Left ventricle myocardium inferior (tissue), 1 donor: ENCODE results near the gene PCDHA2. TPM values are rescaled to one million over a fixed set of nuclear protein-coding genes. Genes with fewer than 3 reads are reported as not detected.
A peak's percentile ranks its signal among the peaks of the same experiment; 100 is the strongest.
"Not testable (repeated sequence)": the region's sequence is repeated elsewhere in the genome, so short reads cannot be mapped to it uniquely, and the experiment has no call there.

ENCODE experiments used
- DNase-seq: peaks from one replicate; pipeline ENCODE4 v3.0.0-alpha.2; 2020
- H3K27ac ChIP-seq: fragments of 200-600 bp; replicated peaks from 2 replicates; pipeline ENCODE4 v1.8.0; 2021
- H3K27me3 ChIP-seq: fragments of 200-600 bp; 2 replicates; pipeline ENCODE4 v1.8.0; 2021; ENCODE audit warnings: low read depth
- H3K36me3 ChIP-seq: fragments of 200-600 bp; 2 replicates; pipeline ENCODE4 v1.8.0; 2021
- H3K4me1 ChIP-seq: fragments of 200-600 bp; 2 replicates; pipeline ENCODE4 v1.8.0; 2021
- H3K4me3 ChIP-seq: fragments of 200-600 bp; 2 replicates; pipeline ENCODE4 v1.8.0; 2021; ENCODE audit warnings: mild to moderate bottlenecking, moderate library complexity
- H3K9me3 ChIP-seq: fragments of 200-600 bp; replicated peaks from 2 replicates; pipeline ENCODE4 v1.8.0; 2021
- intact Hi-C: fragments of 100-400 bp; cut with micrococcal nuclease; formaldehyde crosslinking; loops from one replicate; pipeline ENCODE4 v1.11.0; 2022
- total RNA-seq: library from RNA; stranded (reverse); fragmentation: NEBNext Ultra II Directional; extraction: Animal tissue kit (Norgen Biotek cat#: 25700); gene quantifications from one replicate; pipeline ENCODE4 v1.2.1, GENCODE V29; 2021
- TF ChIP-seq, protein P1 (sequence below): fragments of 200-600 bp; IDR thresholded peaks from 2 replicates; pipeline ENCODE4 v1.8.0; 2021; ENCODE audit warnings: antibody characterized with exemption, mild to moderate bottlenecking, borderline replicate concordance
- donor health status: DM: no; HTN: yes; CAD: no; lungs with severe emphysema.

Gene PCDHA2
- total RNA-seq, 1 donor from 2014 or later: not detected

DNA sequence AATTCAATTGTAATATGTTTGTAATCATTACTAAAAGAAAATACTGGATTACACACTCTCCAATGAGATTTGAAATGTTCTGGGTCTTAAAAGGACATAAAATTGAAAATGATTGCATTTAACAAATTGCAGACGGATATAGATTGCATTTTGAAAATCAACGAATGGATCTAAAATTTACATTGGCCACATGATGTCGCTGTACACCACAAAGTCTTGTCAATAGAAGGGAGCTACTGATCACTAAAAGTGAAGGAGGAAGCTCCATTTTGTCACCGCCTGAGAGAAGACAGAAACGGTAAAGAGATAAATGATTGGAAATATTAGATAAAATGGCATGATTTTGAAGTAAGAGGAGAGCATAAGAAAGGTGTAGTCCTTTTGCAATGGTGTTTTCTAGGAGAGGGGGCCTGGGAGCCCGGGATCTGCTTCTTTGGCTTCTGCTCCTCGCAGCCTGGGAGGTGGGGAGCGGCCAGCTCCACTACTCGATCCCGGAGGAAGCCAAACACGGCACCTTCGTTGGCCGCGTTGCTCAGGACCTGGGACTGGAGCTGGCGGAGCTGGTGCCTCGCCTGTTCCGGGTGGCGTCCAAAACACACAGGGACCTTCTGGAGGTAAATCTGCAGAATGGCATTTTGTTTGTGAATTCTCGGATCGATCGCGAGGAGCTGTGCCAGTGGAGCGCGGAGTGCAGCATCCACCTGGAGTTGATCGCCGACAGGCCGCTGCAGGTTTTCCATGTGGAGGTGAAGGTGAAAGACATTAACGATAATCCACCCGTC is 8.6 kb upstream of the PCDHA2 start, which contains the start of gene PCDHA1:
TSS of gene PCDHA1 (plus strand) at position 236 of the 782 bp plus-strand sequence.
- intact Hi-C loops: no loop called here
- H3K27me3 ChIP-seq: peaks cover 66% of the 10 kb centered on the region
- no peak within 1 kb of the TSS for H3K27ac ChIP-seq
- no peak within 1 kb of the TSS for H3K4me3 ChIP-seq
- TF ChIP-seq, protein P1, sequence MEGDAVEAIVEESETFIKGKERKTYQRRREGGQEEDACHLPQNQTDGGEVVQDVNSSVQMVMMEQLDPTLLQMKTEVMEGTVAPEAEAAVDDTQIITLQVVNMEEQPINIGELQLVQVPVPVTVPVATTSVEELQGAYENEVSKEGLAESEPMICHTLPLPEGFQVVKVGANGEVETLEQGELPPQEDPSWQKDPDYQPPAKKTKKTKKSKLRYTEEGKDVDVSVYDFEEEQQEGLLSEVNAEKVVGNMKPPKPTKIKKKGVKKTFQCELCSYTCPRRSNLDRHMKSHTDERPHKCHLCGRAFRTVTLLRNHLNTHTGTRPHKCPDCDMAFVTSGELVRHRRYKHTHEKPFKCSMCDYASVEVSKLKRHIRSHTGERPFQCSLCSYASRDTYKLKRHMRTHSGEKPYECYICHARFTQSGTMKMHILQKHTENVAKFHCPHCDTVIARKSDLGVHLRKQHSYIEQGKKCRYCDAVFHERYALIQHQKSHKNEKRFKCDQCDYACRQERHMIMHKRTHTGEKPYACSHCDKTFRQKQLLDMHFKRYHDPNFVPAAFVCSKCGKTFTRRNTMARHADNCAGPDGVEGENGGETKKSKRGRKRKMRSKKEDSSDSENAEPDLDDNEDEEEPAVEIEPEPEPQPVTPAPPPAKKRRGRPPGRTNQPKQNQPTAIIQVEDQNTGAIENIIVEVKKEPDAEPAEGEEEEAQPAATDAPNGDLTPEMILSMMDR: no peak
- H3K4me1 ChIP-seq: no peaks in the 10 kb centered on the region
- no peak for DNase-seq
- H3K9me3 ChIP-seq: peaks cover 100% of the 10 kb centered on the region
- H3K36me3 ChIP-seq: peaks cover 6% of the 10 kb centered on the region

GRCh38 chr5:140787422-140787821 is 7.2 kb upstream of the PCDHA2 start:
- H3K27me3 ChIP-seq: peaks cover 72% of the 10 kb centered on the region
- intact Hi-C loops, H3K27ac ChIP-seq, H3K4me1 ChIP-seq, H3K4me3 ChIP-seq, DNase-seq, H3K36me3 ChIP-seq: not testable (repeated sequence)
- H3K9me3 ChIP-seq: peaks cover 100% of the 10 kb centered on the region

DNA sequence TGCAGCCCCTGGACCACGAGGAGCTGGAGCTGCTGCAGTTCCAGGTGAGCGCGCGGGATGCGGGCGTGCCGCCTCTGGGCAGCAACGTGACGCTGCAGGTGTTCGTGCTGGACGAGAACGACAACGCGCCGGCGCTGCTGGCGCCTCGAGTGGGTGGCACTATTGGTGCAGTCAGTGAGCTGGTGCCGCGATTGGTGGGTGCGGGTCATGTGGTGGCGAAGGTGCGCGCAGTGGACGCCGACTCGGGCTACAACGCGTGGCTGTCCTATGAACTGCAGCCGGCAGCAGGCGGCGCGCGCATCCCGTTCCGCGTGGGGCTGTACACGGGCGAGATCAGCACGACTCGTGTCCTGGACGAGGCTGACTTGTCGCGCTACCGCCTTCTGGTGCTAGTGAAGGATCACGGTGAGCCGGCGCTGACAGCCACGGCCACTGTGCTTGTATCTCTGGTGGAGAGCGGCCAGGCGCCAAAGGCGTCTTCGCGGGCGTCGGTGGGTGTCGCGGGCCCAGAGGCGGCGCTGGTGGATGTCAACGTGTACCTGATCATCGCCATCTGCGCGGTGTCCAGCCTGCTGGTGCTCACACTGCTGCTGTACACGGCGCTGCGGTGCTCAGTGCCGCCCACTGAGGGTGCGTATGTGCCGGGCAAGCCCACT is 6.7 kb upstream of the PCDHA2 start:
- DNase-seq, H3K4me3 ChIP-seq, H3K4me1 ChIP-seq, intact Hi-C loops, H3K27ac ChIP-seq, H3K36me3 ChIP-seq: not testable (repeated sequence)
- peaks cover 100% of the 10 kb centered on the region for H3K9me3 ChIP-seq
- H3K27me3 ChIP-seq: peaks cover 74% of the 10 kb centered on the region

DNA sequence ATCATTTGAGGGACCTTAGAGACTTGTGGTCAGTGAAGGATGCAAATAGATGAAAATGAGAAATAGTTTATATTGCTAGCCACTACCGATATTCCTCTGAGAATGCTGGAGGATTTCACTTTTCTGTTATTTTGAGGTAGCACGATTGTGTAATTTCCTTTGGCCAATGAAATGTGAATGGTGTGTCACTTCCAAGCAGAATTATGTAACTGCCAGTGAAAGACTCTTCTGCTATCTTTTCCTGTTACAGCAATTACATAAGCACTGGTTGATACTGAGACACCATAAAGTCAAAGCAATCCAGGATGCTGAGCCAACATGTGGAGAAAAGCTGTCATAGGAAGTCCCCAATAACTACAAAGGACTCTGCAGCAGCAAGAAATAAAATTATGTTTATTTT is 3.6 kb upstream of the PCDHA2 start:
- H3K9me3 ChIP-seq: peaks cover 100% of the 10 kb centered on the region

GRCh38 chr5:140795259-140795641 is 598 bp downstream of the PCDHA2 start:
- H3K27me3 ChIP-seq: peaks cover 47% of the 10 kb centered on the region
- no peak for DNase-seq
- peaks cover 88% of the 10 kb centered on the region for H3K9me3 ChIP-seq
- TF ChIP-seq, protein P1: peak; percentile 7
- no peaks in the 10 kb centered on the region for H3K36me3 ChIP-seq
- H3K4me3 ChIP-seq: peak overlapping the region; percentile 37
- H3K4me1 ChIP-seq: no peaks in the 10 kb centered on the region
- intact Hi-C loops: no loop called here
- H3K27ac ChIP-seq: no peak overlapping the region

More for the DNA sequence above, 3.6 kb upstream of the PCDHA2 start:
- H3K4me1 ChIP-seq: no peaks in the 10 kb centered on the region
- H3K4me3 ChIP-seq: no peak overlapping the region
- intact Hi-C loops: no loop called here
- peaks cover 70% of the 10 kb centered on the region for H3K27me3 ChIP-seq
- no peak for DNase-seq
- TF ChIP-seq, protein P1: no peak
- H3K27ac ChIP-seq: no peak overlapping the region
- peaks cover 6% of the 10 kb centered on the region for H3K36me3 ChIP-seq

DNA sequence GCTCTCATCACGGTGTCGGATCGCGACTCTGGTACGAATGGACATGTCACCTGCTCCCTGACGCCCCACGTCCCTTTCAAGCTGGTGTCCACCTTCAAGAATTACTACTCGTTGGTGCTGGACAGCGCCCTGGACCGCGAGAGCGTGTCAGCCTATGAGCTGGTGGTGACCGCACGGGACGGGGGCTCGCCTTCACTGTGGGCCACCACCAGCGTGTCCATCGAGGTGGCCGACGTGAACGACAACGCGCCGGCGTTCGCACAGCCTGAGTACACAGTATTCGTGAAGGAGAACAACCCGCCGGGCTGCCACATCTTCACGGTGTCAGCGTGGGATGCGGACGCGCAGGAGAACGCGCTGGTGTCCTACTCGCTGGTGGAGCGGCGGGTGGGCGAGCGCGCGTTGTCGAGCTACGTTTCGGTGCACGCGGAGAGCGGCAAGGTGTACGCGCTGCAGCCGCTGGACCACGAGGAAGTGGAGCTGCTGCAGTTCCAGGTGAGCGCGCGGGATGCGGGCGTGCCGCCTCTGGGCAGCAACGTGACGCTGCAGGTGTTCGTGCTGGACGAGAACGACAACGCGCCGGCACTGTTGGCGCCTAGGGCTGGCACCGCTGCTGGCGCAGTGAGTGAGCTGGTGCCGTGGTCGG is 1.5 kb downstream of the PCDHA2 start:
- H3K4me1 ChIP-seq, intact Hi-C loops, H3K36me3 ChIP-seq, H3K27ac ChIP-seq, DNase-seq, H3K4me3 ChIP-seq: not testable (repeated sequence)
- Histone ChIP-seq H3K9me3 (peaks cover 88% of the 10 kb centered on the region), H3K27me3 (peaks cover 51% of the 10 kb centered on the region)
